ENCODE results near the gene KSR1. TPM values are rescaled to one million over a fixed set of nuclear protein-coding genes. Genes with fewer than 3 reads are reported as not detected.
A peak's percentile ranks its signal among the peaks of the same experiment; 100 is the strongest.
"Not testable (repeated sequence)": the region's sequence is repeated elsewhere in the genome, so short reads cannot be mapped to it uniquely, and the experiment has no call there.

The KSR1 gene
- total and polyA plus RNA-seq, 12 donors: 16.0 to 50.4 (median 38.5) TPM

DNA sequence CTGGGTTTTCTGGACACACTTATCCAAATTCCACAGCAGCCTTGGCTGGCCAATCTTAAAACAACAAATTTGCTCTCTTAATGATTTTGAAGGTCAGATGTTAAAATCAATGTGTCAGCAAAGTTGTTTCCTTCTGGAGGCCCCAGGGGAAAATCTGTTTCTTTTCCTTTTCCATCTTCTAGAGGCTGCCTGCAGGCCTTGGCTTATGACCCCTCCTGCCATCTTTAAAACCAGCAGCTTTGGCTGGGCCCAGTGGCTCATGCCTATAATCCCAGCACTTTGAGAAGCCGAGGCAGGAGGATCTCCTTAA lies 177.7 kb downstream of the KSR1 start:
- H3K27ac ChIP-seq: peak overlapping the region in 4 of 5 donors; percentile 54 to 86 (median 80)
- H3K4me1 ChIP-seq (replicated peaks in 1 of 2): peaks cover 18 to 27% of the 10 kb centered on the region in 2 donors
- intact Hi-C loops (cut with DNase I): no loop called here
- H3K36me3 ChIP-seq (replicated peaks in 1 of 2): no peaks in the 10 kb centered on the region
- WGBS, 4 donors: 89 to 95% (median 91%) methylated on average over 1 of the region's 1 CpG
- no peaks in the 10 kb centered on the region for H3K9me3 ChIP-seq (replicated peaks in 1 of 3)
- TF ChIP-seq POLR2A (IDR thresholded peaks at IDR 0.05) (no peak), CTCF (IDR thresholded peaks at IDR 0.05) (no peak)
- no peaks in the 10 kb centered on the region for H3K27me3 ChIP-seq
- no peak for DNase-seq
- no peak overlapping the region for H3K4me3 ChIP-seq

DNA sequence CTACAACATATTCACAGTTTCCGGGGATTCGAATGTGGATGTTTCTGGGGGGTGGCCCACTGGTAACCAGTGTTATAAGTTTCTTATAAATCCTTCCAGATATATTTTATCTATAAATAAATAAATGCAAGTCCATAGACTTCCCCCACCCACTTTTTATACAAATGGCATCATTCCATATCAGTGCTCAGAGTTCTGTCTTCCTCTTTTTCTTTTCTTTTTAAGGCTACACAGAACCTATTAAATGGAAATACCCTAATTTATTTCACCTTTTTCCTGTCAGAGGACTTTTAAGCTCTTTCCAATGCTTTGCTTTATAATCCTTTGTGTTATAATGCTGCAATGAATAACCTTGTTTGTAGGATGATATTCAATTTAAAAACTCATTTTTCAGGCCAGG lies 178.5 kb downstream of the KSR1 start:
- no peak for DNase-seq
- TF ChIP-seq CTCF (IDR thresholded peaks at IDR 0.05) (no peak), POLR2A (IDR thresholded peaks at IDR 0.05) (no peak)
- intact Hi-C loops (cut with DNase I): no loop called here
- Histone ChIP-seq H3K27me3 (no peaks in the 10 kb centered on the region), H3K4me3 (no peak overlapping the region), H3K36me3 (replicated peaks in 1 of 2) (no peaks in the 10 kb centered on the region), H3K27ac (no peak overlapping the region), H3K4me1 (replicated peaks in 1 of 2) (peaks cover 18 to 27% of the 10 kb centered on the region in 2 donors), H3K9me3 (replicated peaks in 1 of 3) (no peaks in the 10 kb centered on the region)
- WGBS, 4 donors: 88 to 96% (median 90%) methylated on average over 2 of the region's 2 CpGs

DNA sequence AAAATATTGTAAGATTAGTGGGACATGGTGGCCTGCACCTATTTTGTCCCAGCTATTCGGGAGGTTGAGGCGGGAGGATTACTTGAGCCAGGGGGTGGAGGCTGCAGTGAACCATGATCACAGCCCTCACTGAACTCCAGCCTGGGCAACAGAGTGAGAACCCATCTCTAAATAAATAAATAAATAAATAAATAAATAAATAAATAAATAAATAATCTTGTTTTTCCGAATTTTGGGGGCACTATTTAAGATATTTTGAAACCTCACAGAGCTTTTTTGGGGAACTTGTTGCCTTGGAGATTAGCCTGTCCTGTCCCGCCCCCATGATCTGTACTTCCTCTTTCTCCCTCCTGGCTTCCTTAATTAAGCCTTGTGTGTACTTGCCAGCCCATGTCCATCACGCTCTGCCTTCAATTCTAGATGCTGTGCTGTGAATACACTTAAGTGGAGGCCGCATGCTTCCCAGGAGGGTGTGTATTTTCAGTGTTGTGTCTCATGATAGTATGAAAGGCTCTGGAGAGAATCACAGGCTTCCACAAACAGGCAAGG lies 179.1 kb downstream of the KSR1 start:
- peak in 2 of 7 donors; percentile 47 to 51 for DNase-seq
- TF ChIP-seq CTCF (IDR thresholded peaks at IDR 0.05): no peak
- no peak for TF ChIP-seq POLR2A (IDR thresholded peaks at IDR 0.05)
- peaks cover 18 to 27% of the 10 kb centered on the region in 2 donors for H3K4me1 ChIP-seq (replicated peaks in 1 of 2)
- H3K9me3 ChIP-seq (replicated peaks in 1 of 3): no peaks in the 10 kb centered on the region
- no peak overlapping the region for H3K27ac ChIP-seq
- WGBS, 4 donors: 73 to 86% (median 84%) methylated on average over 6 of the region's 6 CpGs
- no peaks in the 10 kb centered on the region for H3K27me3 ChIP-seq
- H3K4me3 ChIP-seq: no peak overlapping the region
- H3K36me3 ChIP-seq (replicated peaks in 1 of 2): no peaks in the 10 kb centered on the region
- intact Hi-C loops (cut with DNase I): no loop called here

DNA sequence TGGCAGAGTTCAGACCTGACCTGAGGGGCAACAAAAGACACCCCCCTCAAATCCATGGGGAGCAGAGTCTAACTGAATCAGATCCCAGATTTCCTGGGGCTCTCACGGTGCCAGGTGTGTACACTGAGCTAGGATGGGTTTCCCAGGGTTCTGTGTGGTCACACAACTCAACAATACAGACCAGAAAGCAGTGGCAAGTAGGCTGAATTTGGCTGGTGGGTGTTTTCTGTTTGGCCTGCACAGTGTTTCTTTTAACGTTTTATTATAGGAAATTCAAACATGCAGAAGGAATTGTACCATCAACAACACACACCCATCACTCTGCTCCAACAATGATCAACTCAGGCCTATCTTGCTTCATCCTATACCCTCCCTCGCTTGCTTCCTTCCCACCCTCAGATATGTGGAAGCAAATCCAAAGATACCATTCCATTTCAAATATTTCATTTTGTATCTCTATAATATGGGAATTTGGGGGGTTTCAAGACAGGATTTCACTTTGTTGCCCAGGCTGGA lies 179.8 kb downstream of the KSR1 start:
- H3K27ac ChIP-seq; H3K27me3 ChIP-seq; H3K9me3 ChIP-seq (replicated peaks in 1 of 3); H3K4me3 ChIP-seq; intact Hi-C loops (cut with DNase I); H3K36me3 ChIP-seq (replicated peaks in 1 of 2); DNase-seq: not testable (repeated sequence)
- H3K4me1 ChIP-seq (replicated peaks in 1 of 2): peaks cover 18 to 25% of the 10 kb centered on the region in 2 donors
- 79 to 94% (median 86%) methylated on average over 3 of the region's 3 CpGs for WGBS, 4 donors

- intact Hi-C loops (cut with DNase I); H3K4me3 ChIP-seq; H3K9me3 ChIP-seq (replicated peaks in 1 of 3); H3K36me3 ChIP-seq (replicated peaks in 1 of 2); DNase-seq; H3K27me3 ChIP-seq; H3K27ac ChIP-seq: not testable (repeated sequence)
- H3K4me1 ChIP-seq (replicated peaks in 1 of 2): peaks cover 14 to 16% of the 10 kb centered on the region in 2 donors
- WGBS, 4 donors: 92 to 100% (median 93%) methylated on average over 1 to 7 of the region's 7 CpGs; no CpG with 5 or more reads in 1 of the 4 donors
Observed at GRCh38 chr17:27637818-27638217, 181.6 kb downstream of the KSR1 start.

GRCh38 chr17:27638415-27638914 lies 182.2 kb downstream of the KSR1 start:
- H3K27me3 ChIP-seq; H3K4me3 ChIP-seq; DNase-seq; H3K4me1 ChIP-seq (replicated peaks in 1 of 2); intact Hi-C loops (cut with DNase I); H3K36me3 ChIP-seq (replicated peaks in 1 of 2); H3K9me3 ChIP-seq (replicated peaks in 1 of 3); H3K27ac ChIP-seq: not testable (repeated sequence)
- 76 to 89% (median 84%) methylated on average over 1 of the region's 5 CpGs for WGBS, 4 donors
